ENCODE results near the gene CLCN3. TPM values are rescaled to one million over a fixed set of nuclear protein-coding genes. Genes with fewer than 3 reads are reported as not detected.

CLCN3 gene
- total and polyA plus RNA-seq, 2 experiments from 2014 or later: 10.9 to 22.9 TPM

- no peak overlapping the region for H2AFZ ChIP-seq
- no peak overlapping the region for H3K4me2 ChIP-seq
- peaks cover 37% of the 10 kb centered on the region for H3K79me2 ChIP-seq (replicated peaks; ENCODE audit: insufficient read depth)
- no peaks in the 10 kb centered on the region for H3K36me3 ChIP-seq (ENCODE audit: insufficient read depth)
- H3K27me3 ChIP-seq (ENCODE audit: insufficient read depth): no peaks in the 10 kb centered on the region
- H3K4me3 ChIP-seq: no peak overlapping the region
- DNase-seq (ENCODE audit: low spot score) (no peak), ATAC-seq (no peak)
- no peaks in the 10 kb centered on the region for H3K4me1 Mint-ChIP-seq
- H4K20me1 ChIP-seq (replicated peaks; ENCODE audit: insufficient read depth): no peaks in the 10 kb centered on the region; the same call in 1 of the 2 replicates
- no peaks in the 10 kb centered on the region; the same call in 2 of the 3 replicates for H3K9me3 Mint-ChIP-seq
- H3K36me3 Mint-ChIP-seq (ENCODE audit: low read depth): no peaks in the 10 kb centered on the region; the same call in 2 of the 3 replicates
- H3K27ac Mint-ChIP-seq: no peak overlapping the region
- H3K27ac ChIP-seq (ENCODE audit: low read depth): no peak overlapping the region
- no peaks in the 10 kb centered on the region for H3F3A ChIP-seq (replicated peaks; ENCODE audit: low read depth)
- no peak overlapping the region for H3K4me3 Mint-ChIP-seq
- TF ChIP-seq CREB1 (CRISPR knock-in tag; IDR thresholded peaks at IDR 0.05; ENCODE audit: low read depth): no peak
- no peak for TF ChIP-seq ZNF331 (CRISPR knock-in tag; IDR thresholded peaks at IDR 0.05; ENCODE audit: low read depth)
- TF ChIP-seq NANOG (IDR thresholded peaks at IDR 0.05; ENCODE audit: borderline replicate concordance): no peak
- TF ChIP-seq CTCF (conservative IDR thresholded peaks at IDR 0.05; ENCODE audit: low read depth in 2 of 2): no peak
- no peak for TF ChIP-seq POLR2AphosphoS5 (IDR thresholded peaks at IDR 0.05; ENCODE audit: low read depth)
- TF ChIP-seq ZNF462 (CRISPR knock-in tag; IDR thresholded peaks at IDR 0.05): no peak
- no peak for TF ChIP-seq EZH2phosphoT487 (IDR thresholded peaks at IDR 0.05; ENCODE audit: unreplicated experiment)
- no peak for TF ChIP-seq EZH2 (IDR thresholded peaks at IDR 0.05; ENCODE audit: low read depth, unreplicated experiment)
- no peak for TF ChIP-seq STAT1 (IDR thresholded peaks at IDR 0.05; ENCODE audit: unreplicated experiment)
- TF ChIP-seq ETS1 (IDR thresholded peaks at IDR 0.05): no peak
- no peak for TF ChIP-seq REST (IDR thresholded peaks at IDR 0.05; ENCODE audit: unreplicated experiment)
- no peak for TF ChIP-seq JUNB (IDR thresholded peaks at IDR 0.05; ENCODE audit: unreplicated experiment)
- TF ChIP-seq ZNF114 (CRISPR knock-in tag; IDR thresholded peaks at IDR 0.05): no peak
- H3K9me2 ChIP-seq (ENCODE audit: insufficient read depth): no peaks in the 10 kb centered on the region
- no peaks in the 10 kb centered on the region for H3K27me3 Mint-ChIP-seq (ENCODE audit: insufficient read depth, low read depth, poor library complexity)
- no peaks in the 10 kb centered on the region for H3K4me1 ChIP-seq (ENCODE audit: insufficient read depth)
Measured at GRCh38 chr4:169650227-169650936, 30.0 kb downstream of the CLCN3 start.

Measured in GM23338 (cell line).